ENCODE measurements around the gene MIP.

DNA sequence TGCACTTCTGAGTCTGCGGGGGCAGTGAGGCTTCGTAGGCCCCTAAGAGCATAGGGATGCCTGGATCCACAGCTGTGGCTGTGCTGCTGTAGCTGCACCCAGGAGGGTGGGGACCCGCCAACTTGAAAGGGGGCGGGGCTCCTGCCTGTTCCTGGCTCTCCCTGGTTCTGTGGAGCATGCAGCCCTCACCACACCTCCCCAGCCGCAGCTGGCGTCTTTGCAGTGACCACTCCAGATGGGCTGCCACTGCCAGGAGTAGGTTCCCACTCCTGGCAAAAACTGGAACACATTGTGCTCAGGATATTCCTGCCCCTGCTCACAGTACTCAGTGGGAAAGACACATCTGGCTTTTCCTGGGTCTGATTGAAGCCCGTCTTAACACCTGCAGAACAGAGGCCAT lies 41.1 kb downstream of the MIP start:
- TF ChIP-seq, protein P1, sequence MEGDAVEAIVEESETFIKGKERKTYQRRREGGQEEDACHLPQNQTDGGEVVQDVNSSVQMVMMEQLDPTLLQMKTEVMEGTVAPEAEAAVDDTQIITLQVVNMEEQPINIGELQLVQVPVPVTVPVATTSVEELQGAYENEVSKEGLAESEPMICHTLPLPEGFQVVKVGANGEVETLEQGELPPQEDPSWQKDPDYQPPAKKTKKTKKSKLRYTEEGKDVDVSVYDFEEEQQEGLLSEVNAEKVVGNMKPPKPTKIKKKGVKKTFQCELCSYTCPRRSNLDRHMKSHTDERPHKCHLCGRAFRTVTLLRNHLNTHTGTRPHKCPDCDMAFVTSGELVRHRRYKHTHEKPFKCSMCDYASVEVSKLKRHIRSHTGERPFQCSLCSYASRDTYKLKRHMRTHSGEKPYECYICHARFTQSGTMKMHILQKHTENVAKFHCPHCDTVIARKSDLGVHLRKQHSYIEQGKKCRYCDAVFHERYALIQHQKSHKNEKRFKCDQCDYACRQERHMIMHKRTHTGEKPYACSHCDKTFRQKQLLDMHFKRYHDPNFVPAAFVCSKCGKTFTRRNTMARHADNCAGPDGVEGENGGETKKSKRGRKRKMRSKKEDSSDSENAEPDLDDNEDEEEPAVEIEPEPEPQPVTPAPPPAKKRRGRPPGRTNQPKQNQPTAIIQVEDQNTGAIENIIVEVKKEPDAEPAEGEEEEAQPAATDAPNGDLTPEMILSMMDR (conservative IDR thresholded peaks at IDR 0.05): no peak
- no peak for TF ChIP-seq ZFX (IDR thresholded peaks at IDR 0.05)
